GM23338 (cell line): ENCODE data around the gene CHPF. TPM values are rescaled to one million over a fixed set of nuclear protein-coding genes. Genes with fewer than 3 reads are reported as not detected.

Source experiments
- ATAC-seq: fragments of 200-7000 bp; cut with Tn5 transposase; 3 replicates; pipeline ENCODE4 v1.9.1; 2020
- DNase-seq: peaks from one replicate; pipeline ENCODE4 v3.0.0-alpha.2; 2015; ENCODE audit warnings: low spot score
- H2AFZ ChIP-seq: fragments of 200-600 bp; sonication (generic); 2 replicates; pipeline ENCODE4 v1.8.0; 2016; ENCODE audit warnings: antibody characterized with exemption, mild to moderate bottlenecking, moderate library complexity
- H3F3A ChIP-seq: fragments of 200-600 bp; sonication (generic); replicated peaks from 2 replicates; pipeline ENCODE4 v1.8.0; 2017; ENCODE audit warnings: antibody characterized with exemption, mixed run types, low read depth
- H3K27ac ChIP-seq: fragments of 200-600 bp; sonication (generic); 2 replicates; pipeline ENCODE4 v1.6.1; 2016; ENCODE audit warnings: low read depth
- H3K27me3 ChIP-seq: fragments of 200-600 bp; sonication (generic); 2 replicates; pipeline ENCODE4 v1.8.0; 2016; ENCODE audit warnings: mild to moderate bottlenecking, mixed run types, moderate library complexity; ENCODE audit not compliant: insufficient read depth
- H3K36me3 ChIP-seq: fragments of 200-600 bp; sonication (generic); 2 replicates; pipeline ENCODE4 v1.8.0; 2016; ENCODE audit warnings: mild to moderate bottlenecking; ENCODE audit not compliant: insufficient read depth
- H3K4me1 ChIP-seq: fragments of 200-600 bp; sonication (generic); 2 replicates; pipeline ENCODE4 v1.8.0; 2016; ENCODE audit warnings: mild to moderate bottlenecking, moderate library complexity; ENCODE audit not compliant: insufficient read depth
- H3K4me2 ChIP-seq: fragments of 200-600 bp; sonication (generic); 2 replicates; pipeline ENCODE4 v1.7.1; 2017; ENCODE audit warnings: mixed run types
- H3K4me3 ChIP-seq: fragments of 200-600 bp; sonication (generic); 2 replicates; pipeline ENCODE4 v1.6.1; 2016; ENCODE audit warnings: mixed run types
- H3K79me2 ChIP-seq: fragments of 200-600 bp; sonication (generic); replicated peaks from 2 replicates; pipeline ENCODE4 v1.8.0; 2017; ENCODE audit warnings: mild to moderate bottlenecking; ENCODE audit not compliant: insufficient read depth
- H3K9me2 ChIP-seq: fragments of 200-600 bp; sonication (generic); 2 replicates; pipeline ENCODE4 v1.8.0; 2017; ENCODE audit not compliant: insufficient read depth
- H4K20me1 ChIP-seq: fragments of 200-600 bp; sonication (generic); replicated peaks from 2 replicates; pipeline ENCODE4 v1.8.0; 2017; ENCODE audit warnings: mild to moderate bottlenecking; ENCODE audit not compliant: insufficient read depth
- H3K27ac Mint-ChIP-seq: 2 replicates; pipeline ENCODE4 v1.8.0; 2020; ENCODE audit warnings: inconsistent platforms, mild to moderate bottlenecking, moderate library complexity, mixed read lengths
- H3K27me3 Mint-ChIP-seq: 3 replicates; pipeline ENCODE4 v1.8.0; 2022; ENCODE audit warnings: low read depth, mild to moderate bottlenecking, moderate library complexity, mixed read lengths, inconsistent platforms; ENCODE audit not compliant: insufficient read depth, poor library complexity
- H3K36me3 Mint-ChIP-seq: 3 replicates; pipeline ENCODE4 v1.8.0; 2021; ENCODE audit warnings: low read depth, mild to moderate bottlenecking, inconsistent platforms, moderate library complexity, mixed read lengths
- H3K4me1 Mint-ChIP-seq: 3 replicates; pipeline ENCODE4 v1.8.0; 2020; ENCODE audit warnings: mild to moderate bottlenecking, inconsistent platforms, mixed read lengths
- H3K4me3 Mint-ChIP-seq: 3 replicates; pipeline ENCODE4 v1.8.0; 2021; ENCODE audit warnings: moderate library complexity, mild to moderate bottlenecking, inconsistent platforms, mixed read lengths
- H3K9me3 Mint-ChIP-seq: 3 replicates; pipeline ENCODE4 v1.8.0; 2020; ENCODE audit warnings: moderate library complexity, mild to moderate bottlenecking, inconsistent platforms, mixed read lengths
- CREB1 ChIP-seq: fragments of 250-450 bp; sonication (Bioruptor Pico); IDR thresholded peaks from 2 replicates; pipeline ENCODE4 v1.5.0; 2020; ENCODE audit warnings: low read depth, mild to moderate bottlenecking, moderate library complexity
- EZH2 ChIP-seq: fragments of 200-600 bp; sonication (generic); IDR thresholded peaks from one replicate; pipeline ENCODE4 v1.8.0; 2017; ENCODE audit warnings: antibody characterized with exemption, mild to moderate bottlenecking, low read depth; ENCODE audit not compliant: unreplicated experiment
- JUNB ChIP-seq: IDR thresholded peaks from one replicate; pipeline ENCODE4 v1.6.1; 2016; ENCODE audit warnings: antibody characterized with exemption; ENCODE audit not compliant: unreplicated experiment
- POLR2AphosphoS5 ChIP-seq: IDR thresholded peaks from 2 replicates; pipeline ENCODE4 v1.6.1; 2016; ENCODE audit warnings: antibody characterized with exemption, low read depth
- REST ChIP-seq: IDR thresholded peaks from one replicate; pipeline ENCODE4 v1.6.1; 2018; ENCODE audit warnings: antibody characterized with exemption; ENCODE audit not compliant: unreplicated experiment
- STAT1 ChIP-seq: IDR thresholded peaks from one replicate; pipeline ENCODE4 v1.6.1; 2016; ENCODE audit warnings: antibody characterized with exemption; ENCODE audit not compliant: unreplicated experiment
- ZNF114 ChIP-seq: fragments of 250-450 bp; sonication (Bioruptor Pico); IDR thresholded peaks from 2 replicates; pipeline ENCODE4 v1.5.0; 2020; ENCODE audit warnings: mild to moderate bottlenecking, moderate library complexity
- polyA plus RNA-seq: library from polyadenylated mRNA; unstranded; fragments of >200 nt; fragmentation: Nextera tagmentation; extraction: Ambion mirVana; gene quantifications from 2 replicates; pipeline ENCODE4 v1.2.1, GENCODE V29; 2016
- total RNA-seq: library from RNA; depleted of rRNA; stranded (reverse); fragments of >200 nt; shearing (Covaris generic); gene quantifications from 2 replicates; pipeline ENCODE4 v1.2.3, GENCODE V29; 2014

The CHPF gene
- total and polyA plus RNA-seq, 2 experiments from 2014 or later, result 36.5 to 252 TPM

- TF ChIP-seq REST, result no peak
- TF ChIP-seq POLR2AphosphoS5, result no peak
- TF ChIP-seq JUNB, result no peak
Measured at GRCh38 chr2:219527076-219527394, 16.6 kb downstream of the CHPF start (continued).

- Mint-ChIP-seq H3K4me1 (peaks cover 52% of the 10 kb centered on the region), H3K27ac (no peak overlapping the region), H3K9me3 (no peaks in the 10 kb centered on the region), H3K36me3 (no peaks in the 10 kb centered on the region; the same call in 2 of the 3 replicates), H3K27me3 (peaks cover 42% of the 10 kb centered on the region), H3K4me3 (no peak overlapping the region)
- Histone ChIP-seq H3K27me3 (peaks cover 39% of the 10 kb centered on the region), H3K4me1 (peaks cover 26% of the 10 kb centered on the region), H3K27ac (no peak overlapping the region), H3K4me3 (no peak overlapping the region), H3K79me2 (no peaks in the 10 kb centered on the region), H3F3A (peaks cover 22% of the 10 kb centered on the region), H2AFZ (no peak overlapping the region), H3K9me2 (no peaks in the 10 kb centered on the region), H4K20me1 (no peaks in the 10 kb centered on the region), H3K36me3 (no peaks in the 10 kb centered on the region; the same call in 1 of the 2 replicates), H3K4me2 (no peak overlapping the region)
- DNase-seq (no peak), ATAC-seq (no peak)
- no peak for TF ChIP-seq CREB1 (CRISPR knock-in tag)
- no peak for TF ChIP-seq POLR2AphosphoS5
- no peak for TF ChIP-seq ZNF114
- no peak for TF ChIP-seq JUNB
- TF ChIP-seq REST, result no peak
- no peak for TF ChIP-seq STAT1
- TF ChIP-seq EZH2, result no peak
Measured at GRCh38 chr2:219526320-219527075, 17.1 kb downstream of the CHPF start.
